ENCODE results near the gene DESI1.
"Not testable (repeated sequence)": the region's sequence is repeated elsewhere in the genome, so short reads cannot be mapped to it uniquely, and the experiment has no call there.

DESI1 gene

GRCh38 chr22:41620589-41621098 lies at the start of gene DESI1:
DESI1 (minus strand) TSS chr22:41621043; CDS start chr22:41620839, 204 bp downstream.
- Histone ChIP-seq H3K4me3 (ENCODE audit: low read length) (peak within 1 kb of the TSS; percentile 95), H2AFZ (ENCODE audit: low read depth, low read length) (peak within 1 kb of the TSS; percentile 81), H3K4me1 (ENCODE audit: insufficient read depth, low read length) (peaks cover 21% of the 10 kb centered on the region), H3K27me3 (ENCODE audit: insufficient read depth, low read length) (no peaks in the 10 kb centered on the region), H3K9me3 (ENCODE audit: low read length) (no peaks in the 10 kb centered on the region), H3K36me3 (ENCODE audit: insufficient read depth, low read length) (peaks cover 23% of the 10 kb centered on the region)

GRCh38 chr22:41668971-41669911 lies 48.4 kb upstream of the DESI1 start:
- Histone ChIP-seq H3K4me3 (ENCODE audit: low read length) (no peak overlapping the region), H3K4me1 (ENCODE audit: insufficient read depth, low read length) (peaks cover 5% of the 10 kb centered on the region), H3K9me3 (ENCODE audit: low read length) (no peaks in the 10 kb centered on the region), H3K27me3 (ENCODE audit: insufficient read depth, low read length) (no peaks in the 10 kb centered on the region), H2AFZ (ENCODE audit: low read depth, low read length) (no peak overlapping the region), H3K36me3 (ENCODE audit: insufficient read depth, low read length) (peaks cover 26% of the 10 kb centered on the region)

GRCh38 chr22:41664951-41665350 lies 44.1 kb upstream of the DESI1 start:
- Histone ChIP-seq H3K4me3 (ENCODE audit: low read length) (no peak overlapping the region), H3K9me3 (ENCODE audit: low read length) (no peaks in the 10 kb centered on the region), H3K4me1 (ENCODE audit: insufficient read depth, low read length) (peaks cover 5% of the 10 kb centered on the region), H3K36me3 (ENCODE audit: insufficient read depth, low read length) (peaks cover 53% of the 10 kb centered on the region), H2AFZ (ENCODE audit: low read depth, low read length) (no peak overlapping the region), H3K27me3 (ENCODE audit: insufficient read depth, low read length) (no peaks in the 10 kb centered on the region)

GRCh38 chr22:41664490-41664889 lies 43.6 kb upstream of the DESI1 start:
- H2AFZ ChIP-seq (ENCODE audit: low read depth, low read length): no peak overlapping the region
- peaks cover 5% of the 10 kb centered on the region for H3K4me1 ChIP-seq (ENCODE audit: insufficient read depth, low read length)
- H3K27me3 ChIP-seq (ENCODE audit: insufficient read depth, low read length): no peaks in the 10 kb centered on the region
- no peak overlapping the region for H3K4me3 ChIP-seq (ENCODE audit: low read length)
- peaks cover 57% of the 10 kb centered on the region for H3K36me3 ChIP-seq (ENCODE audit: insufficient read depth, low read length)
- no peaks in the 10 kb centered on the region for H3K9me3 ChIP-seq (ENCODE audit: low read length)

GRCh38 chr22:41663594-41663993 lies 42.8 kb upstream of the DESI1 start:
- H3K36me3 ChIP-seq (ENCODE audit: insufficient read depth, low read length): peaks cover 66% of the 10 kb centered on the region

GRCh38 chr22:41661713-41662112 lies 40.9 kb upstream of the DESI1 start:
- no peaks in the 10 kb centered on the region for H3K4me1 ChIP-seq (ENCODE audit: insufficient read depth, low read length)
- peaks cover 83% of the 10 kb centered on the region for H3K36me3 ChIP-seq (ENCODE audit: insufficient read depth, low read length)
- no peak overlapping the region for H2AFZ ChIP-seq (ENCODE audit: low read depth, low read length)
- no peaks in the 10 kb centered on the region for H3K9me3 ChIP-seq (ENCODE audit: low read length)
- no peaks in the 10 kb centered on the region for H3K27me3 ChIP-seq (ENCODE audit: insufficient read depth, low read length)
- H3K4me3 ChIP-seq (ENCODE audit: low read length): no peak overlapping the region

More at GRCh38 chr22:41663594-41663993, 42.8 kb upstream of the DESI1 start:
- not testable (repeated sequence) for H3K4me1 ChIP-seq (ENCODE audit: insufficient read depth, low read length); H3K27me3 ChIP-seq (ENCODE audit: insufficient read depth, low read length); H3K4me3 ChIP-seq (ENCODE audit: low read length); H3K9me3 ChIP-seq (ENCODE audit: low read length); H2AFZ ChIP-seq (ENCODE audit: low read depth, low read length)

GRCh38 chr22:41661088-41661487 lies 40.2 kb upstream of the DESI1 start:
- Histone ChIP-seq H3K36me3 (ENCODE audit: insufficient read depth, low read length) (peaks cover 87% of the 10 kb centered on the region), H3K9me3 (ENCODE audit: low read length) (no peaks in the 10 kb centered on the region), H3K27me3 (ENCODE audit: insufficient read depth, low read length) (no peaks in the 10 kb centered on the region), H3K4me3 (ENCODE audit: low read length) (no peak overlapping the region), H2AFZ (ENCODE audit: low read depth, low read length) (no peak overlapping the region), H3K4me1 (ENCODE audit: insufficient read depth, low read length) (no peaks in the 10 kb centered on the region)

- no peak overlapping the region for H3K4me3 ChIP-seq (ENCODE audit: low read length)
- H3K36me3 ChIP-seq (ENCODE audit: insufficient read depth, low read length): peaks cover 91% of the 10 kb centered on the region
- H3K27me3 ChIP-seq (ENCODE audit: insufficient read depth, low read length): no peaks in the 10 kb centered on the region
- H2AFZ ChIP-seq (ENCODE audit: low read depth, low read length): no peak overlapping the region
- H3K4me1 ChIP-seq (ENCODE audit: insufficient read depth, low read length): no peaks in the 10 kb centered on the region
- no peaks in the 10 kb centered on the region for H3K9me3 ChIP-seq (ENCODE audit: low read length)
Observed at GRCh38 chr22:41660416-41660815, 39.6 kb upstream of the DESI1 start.

- Histone ChIP-seq H3K4me1 (ENCODE audit: insufficient read depth, low read length) (no peaks in the 10 kb centered on the region), H2AFZ (ENCODE audit: low read depth, low read length) (no peak overlapping the region), H3K9me3 (ENCODE audit: low read length) (no peaks in the 10 kb centered on the region), H3K4me3 (ENCODE audit: low read length) (no peak overlapping the region), H3K36me3 (ENCODE audit: insufficient read depth, low read length) (peaks cover 91% of the 10 kb centered on the region), H3K27me3 (ENCODE audit: insufficient read depth, low read length) (no peaks in the 10 kb centered on the region)
Observed at GRCh38 chr22:41659941-41660340, 39.1 kb upstream of the DESI1 start.

- Histone ChIP-seq H3K4me1 (ENCODE audit: insufficient read depth, low read length) (no peaks in the 10 kb centered on the region), H3K27me3 (ENCODE audit: insufficient read depth, low read length) (no peaks in the 10 kb centered on the region), H3K9me3 (ENCODE audit: low read length) (no peaks in the 10 kb centered on the region), H2AFZ (ENCODE audit: low read depth, low read length) (no peak overlapping the region), H3K36me3 (ENCODE audit: insufficient read depth, low read length) (peaks cover 91% of the 10 kb centered on the region), H3K4me3 (ENCODE audit: low read length) (no peak overlapping the region)
Observed at GRCh38 chr22:41658869-41659268, 38.0 kb upstream of the DESI1 start.

- Histone ChIP-seq H3K27me3 (ENCODE audit: insufficient read depth, low read length) (no peaks in the 10 kb centered on the region), H3K9me3 (ENCODE audit: low read length) (no peaks in the 10 kb centered on the region), H2AFZ (ENCODE audit: low read depth, low read length) (no peak overlapping the region), H3K4me1 (ENCODE audit: insufficient read depth, low read length) (no peaks in the 10 kb centered on the region), H3K4me3 (ENCODE audit: low read length) (no peak overlapping the region), H3K36me3 (ENCODE audit: insufficient read depth, low read length) (peaks cover 92% of the 10 kb centered on the region)
Observed at GRCh38 chr22:41657709-41658108, 36.9 kb upstream of the DESI1 start.

- peaks cover 93% of the 10 kb centered on the region for H3K36me3 ChIP-seq (ENCODE audit: insufficient read depth, low read length)
- no peak overlapping the region for H3K4me3 ChIP-seq (ENCODE audit: low read length)
- no peak overlapping the region for H2AFZ ChIP-seq (ENCODE audit: low read depth, low read length)
- H3K27me3 ChIP-seq (ENCODE audit: insufficient read depth, low read length): no peaks in the 10 kb centered on the region
- no peaks in the 10 kb centered on the region for H3K4me1 ChIP-seq (ENCODE audit: insufficient read depth, low read length)
- H3K9me3 ChIP-seq (ENCODE audit: low read length): no peaks in the 10 kb centered on the region
Observed at GRCh38 chr22:41656556-41656955, 35.7 kb upstream of the DESI1 start.

- Histone ChIP-seq H3K4me3 (ENCODE audit: low read length) (no peak overlapping the region), H3K4me1 (ENCODE audit: insufficient read depth, low read length) (no peaks in the 10 kb centered on the region), H3K9me3 (ENCODE audit: low read length) (no peaks in the 10 kb centered on the region), H3K36me3 (ENCODE audit: insufficient read depth, low read length) (peaks cover 90% of the 10 kb centered on the region), H3K27me3 (ENCODE audit: insufficient read depth, low read length) (no peaks in the 10 kb centered on the region), H2AFZ (ENCODE audit: low read depth, low read length) (no peak overlapping the region)
Observed at GRCh38 chr22:41654322-41654721, 33.5 kb upstream of the DESI1 start.

All from neuron (in vitro differentiated cells).